Ishikawa (cell line): ENCODE data around the gene INSIG1.
A peak's percentile ranks its signal among the peaks of the same experiment; 100 is the strongest.

Experiments
- EP300 ChIP-seq: IDR thresholded peaks from 2 replicates; pipeline ENCODE4 v1.6.1; 2012; ENCODE audit warnings: borderline replicate concordance
- FOXM1 ChIP-seq: IDR thresholded peaks from 2 replicates; pipeline ENCODE4 v1.6.1; 2012; ENCODE audit warnings: low read depth, borderline replicate concordance
- TCF12 ChIP-seq: IDR thresholded peaks from 2 replicates; pipeline ENCODE4 v1.6.1; 2012; ENCODE audit warnings: low read depth

DNA sequence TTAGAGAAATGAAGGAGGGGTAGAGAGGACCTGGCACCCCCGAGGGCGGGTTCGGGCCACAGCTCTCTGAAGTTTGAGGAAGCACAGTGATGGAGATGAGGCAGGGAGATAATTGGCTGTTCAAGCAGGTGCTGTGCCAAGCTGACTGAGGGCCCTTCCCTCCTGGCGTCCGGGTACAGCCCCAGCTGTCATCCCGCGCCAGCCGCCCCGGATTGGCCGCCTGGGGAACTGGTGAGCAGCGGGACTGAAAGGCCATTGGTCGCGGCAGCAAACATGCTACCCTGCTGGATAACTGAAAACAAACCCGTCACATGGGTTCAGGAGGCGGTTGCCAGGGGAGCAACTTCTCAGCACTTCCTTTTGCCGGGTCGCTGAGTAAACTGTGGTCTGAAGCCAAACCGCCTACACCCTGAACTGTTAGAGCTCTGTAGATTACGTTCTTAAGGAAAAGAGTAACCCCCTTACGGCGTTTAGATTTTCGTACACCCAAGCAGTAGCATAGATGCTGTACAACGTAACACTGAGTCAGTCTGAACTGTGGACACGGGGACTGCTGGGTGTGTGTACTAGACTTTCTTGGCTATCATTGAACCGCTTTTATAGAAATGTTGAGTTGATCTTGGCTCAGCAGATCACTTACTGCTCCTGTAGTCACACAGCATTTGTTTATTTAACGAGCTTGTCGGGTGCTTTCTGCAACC lies 1.3 kb downstream of the INSIG1 start:
- TF ChIP-seq EP300 (no peak; the same call in 1 of the 2 replicates), FOXM1 (peak; percentile 54; the same call in 1 of the 2 replicates), TCF12 (no peak)
